Fibroblast of skin of abdomen (primary cell): ENCODE data around the gene TIMM9. TPM values are rescaled to one million over a fixed set of nuclear protein-coding genes. Genes with fewer than 3 reads are reported as not detected.
"Not testable (repeated sequence)": the region's sequence is repeated elsewhere in the genome, so short reads cannot be mapped to it uniquely, and the experiment has no call there.

Experiments
- DNase-seq: peaks from one replicate; pipeline ENCODE4 v3.0.0-alpha.2; 2013
- polyA plus RNA-seq, 2 experiments: library from polyadenylated mRNA; unstranded; fragments of 120-200 nt; gene quantifications; one replicate each; pipeline ENCODE4 v1.2.1, GENCODE V29; 2013; ENCODE audit not compliant: insufficient read length in 2 of 2

Gene TIMM9
- 72.4 TPM for polyA plus RNA-seq (2013, experiment 1 of 2; ENCODE audit: insufficient read length)
- polyA plus RNA-seq (2013, experiment 2 of 2; ENCODE audit: insufficient read length): 72.1 TPM

DNA sequence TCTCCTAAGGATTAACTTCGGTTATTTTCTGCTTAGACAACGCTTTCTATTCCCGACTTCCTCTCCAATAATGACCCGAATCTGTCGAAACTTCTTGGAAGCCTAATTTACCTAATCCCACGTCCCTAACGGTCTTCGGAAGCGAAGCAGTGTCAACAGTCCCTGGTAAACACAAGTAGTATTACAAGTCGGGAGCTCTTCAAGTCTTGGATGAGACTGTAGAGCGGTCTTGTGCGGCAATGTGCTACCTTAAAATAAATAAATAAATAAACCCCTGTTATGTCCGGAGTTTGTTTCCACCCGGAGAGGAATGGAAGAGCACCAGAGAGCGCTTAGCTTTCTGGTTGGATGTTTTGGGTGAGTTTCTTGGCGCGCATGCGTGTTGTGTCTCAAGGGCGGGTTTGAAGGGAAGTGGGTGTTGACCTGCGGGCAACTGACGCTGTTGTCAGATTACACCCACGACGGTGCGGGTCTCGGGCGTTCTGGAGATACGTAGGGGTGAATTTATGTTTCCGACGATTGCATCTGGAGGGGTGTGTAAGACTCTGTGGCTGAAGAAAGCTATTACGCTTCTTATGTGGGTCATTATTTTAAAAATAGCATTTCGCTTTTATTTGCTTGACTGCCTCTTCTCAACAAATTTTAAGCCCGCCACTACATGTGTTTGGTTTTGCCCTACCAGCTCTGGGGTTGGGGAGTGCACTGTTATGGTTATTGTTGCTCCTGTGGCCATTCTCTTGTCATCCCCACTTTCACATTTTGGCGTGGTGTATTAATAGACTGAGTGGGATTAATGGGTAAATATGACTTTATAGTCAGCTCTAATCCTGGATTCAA is at the start of gene TIMM9, which contains the start of gene KIAA0586:
Gene TIMM9 (minus strand): TSS at position 251 of the 837 bp plus-strand sequence. CDS start 15,586 bp downstream, outside the sequence.
Gene KIAA0586 (plus strand): TSS at position 439 of the 837 bp plus-strand sequence. CDS start 546 bp downstream, outside the sequence.
- peak; percentile 99 for DNase-seq

DNA sequence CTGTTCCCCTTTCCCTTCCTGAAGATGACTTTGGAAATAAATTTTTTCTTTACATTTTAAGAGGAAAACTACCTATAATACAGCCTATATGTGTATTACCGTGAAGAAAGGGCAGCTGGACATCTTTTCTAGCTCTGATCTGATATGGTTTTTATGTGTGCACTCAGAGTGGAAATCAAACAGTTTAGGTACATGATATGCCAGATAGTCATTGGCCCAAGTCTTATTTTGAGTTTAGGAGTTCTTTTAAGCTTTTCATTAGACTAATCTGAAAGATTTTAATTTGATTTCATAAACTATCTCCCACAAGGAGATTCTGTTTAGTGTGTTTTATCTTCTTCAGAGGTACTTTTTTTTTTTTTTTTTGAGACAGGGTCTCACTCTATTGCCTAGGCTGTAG is 49.0 kb upstream of the TIMM9 start:
- no peak for DNase-seq

GRCh38 chr14:58469309-58469708 is 42.0 kb upstream of the TIMM9 start:
- no peak for DNase-seq

DNA sequence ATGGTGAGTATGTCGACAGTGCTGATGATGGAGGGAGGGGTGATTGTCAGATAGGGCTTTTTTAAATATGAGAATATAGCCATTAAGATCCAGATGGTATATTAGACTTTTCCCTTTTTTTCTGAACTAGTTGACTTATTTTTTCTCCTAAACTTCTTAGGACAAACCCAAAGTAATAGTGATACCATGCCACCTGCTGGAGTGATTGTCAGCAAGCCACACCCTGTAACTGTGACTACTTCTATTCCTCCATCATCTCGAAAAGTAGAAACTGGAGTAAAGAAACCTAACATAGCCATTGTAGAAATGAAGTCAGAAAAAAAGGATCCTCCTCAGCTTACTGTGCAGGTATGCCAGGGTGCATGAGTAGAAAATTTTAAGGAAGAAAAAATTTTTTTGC is 40.2 kb upstream of the TIMM9 start:
- no peak for DNase-seq

GRCh38 chr14:58466459-58466858 is 39.1 kb upstream of the TIMM9 start:
- no peak for DNase-seq

DNA sequence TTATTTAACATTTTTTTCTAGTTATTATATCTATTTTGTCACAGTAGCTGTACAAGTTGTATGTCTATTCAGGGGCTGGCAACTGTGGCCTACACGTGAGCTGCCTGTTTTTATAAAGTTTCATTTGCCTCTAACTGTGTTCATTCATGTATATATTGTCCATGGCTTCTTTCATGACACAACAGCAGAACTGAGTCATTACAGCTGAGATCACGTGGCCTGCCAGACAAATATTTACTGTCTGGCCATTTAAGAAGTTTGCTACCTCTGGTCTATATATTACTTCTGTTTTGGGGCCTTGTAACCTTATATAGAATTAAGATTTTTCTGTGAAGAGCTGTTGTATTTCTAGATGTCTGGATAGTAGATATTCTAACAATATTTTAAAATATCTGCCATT is 38.1 kb upstream of the TIMM9 start:
- peak; percentile 1 for DNase-seq

GRCh38 chr14:58464652-58465051 is 37.3 kb upstream of the TIMM9 start:
- DNase-seq: no peak

DNA sequence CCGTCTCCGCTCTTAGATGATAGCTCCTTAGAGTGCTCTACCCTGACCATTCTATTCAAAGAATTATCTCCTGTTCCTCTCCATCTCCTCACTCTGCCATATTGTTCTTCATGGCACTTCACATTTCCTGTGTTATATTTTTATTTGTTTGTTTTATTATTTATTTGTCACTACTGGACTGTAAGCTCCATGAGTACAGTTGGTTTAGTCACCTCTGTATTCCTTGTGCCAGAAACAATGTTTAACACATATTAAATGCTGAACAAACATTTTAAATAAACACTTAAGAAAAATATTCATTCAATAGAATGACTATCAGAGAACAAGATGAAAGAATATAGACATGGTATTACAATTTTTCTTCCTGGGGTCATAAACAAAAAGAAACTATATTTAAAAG is 35.8 kb upstream of the TIMM9 start:
- DNase-seq: no peak

GRCh38 chr14:58460772-58461171 is 33.4 kb upstream of the TIMM9 start:
- no peak for DNase-seq

DNA sequence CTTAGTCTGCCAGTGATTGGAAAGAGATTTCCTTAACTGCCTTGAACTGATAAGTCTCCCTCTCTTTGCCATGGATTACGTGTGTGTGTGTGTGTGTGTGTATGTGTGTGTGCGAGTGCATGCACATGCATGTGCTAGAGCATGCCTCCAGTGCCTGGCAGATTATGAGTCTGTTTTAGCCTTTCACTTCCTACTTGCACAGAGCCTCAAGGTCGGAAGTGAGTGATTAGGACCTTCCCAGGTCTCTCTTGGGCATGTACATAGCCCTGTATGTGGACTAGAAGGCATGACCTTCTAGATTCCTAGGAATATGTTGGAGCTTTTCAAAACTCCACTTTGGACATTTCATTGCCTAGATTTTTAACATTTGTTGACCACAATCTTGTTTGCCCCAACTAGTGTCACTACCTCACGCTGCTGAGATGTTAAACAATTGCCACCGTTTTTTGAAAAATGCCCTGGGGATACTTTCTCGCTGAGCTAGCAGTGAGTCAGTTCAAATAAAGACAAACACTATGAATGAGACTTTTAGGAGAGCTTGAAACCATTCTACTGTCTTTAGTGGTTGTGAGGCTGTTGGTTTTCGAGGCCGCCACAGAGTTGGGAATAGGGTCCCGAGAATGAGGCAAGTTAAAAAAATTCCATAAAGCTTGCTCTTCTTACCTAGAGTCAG is 28.4 kb upstream of the TIMM9 start:
- DNase-seq: no peak

DNA sequence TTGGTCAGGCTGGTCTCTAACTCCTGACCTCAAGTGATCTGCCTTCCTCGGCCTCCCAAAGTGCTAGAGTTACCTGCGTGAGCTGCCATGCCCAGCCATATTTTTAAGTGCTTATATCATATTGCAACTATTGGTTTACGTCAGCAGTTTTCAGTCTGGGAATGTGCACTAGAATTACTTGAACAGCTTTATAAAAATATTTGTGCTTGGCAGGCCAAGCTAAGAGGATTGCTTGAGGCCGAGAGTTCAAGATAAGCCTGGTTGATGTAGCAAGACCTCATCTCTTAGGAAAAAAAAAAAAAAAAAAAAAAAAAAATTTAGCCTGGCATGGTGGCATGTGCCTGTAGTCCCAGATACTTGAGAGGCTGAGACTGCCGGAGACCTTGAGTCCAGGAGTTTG is 17.3 kb upstream of the TIMM9 start:
- no peak for DNase-seq

- no peak for DNase-seq
Measured at GRCh38 chr14:58439476-58439875, 12.1 kb upstream of the TIMM9 start.

- DNase-seq: peak; percentile 5
Measured at GRCh38 chr14:58430156-58430555, 2.8 kb upstream of the TIMM9 start.

GRCh38 chr14:58428118-58428683 is 870 bp upstream of the TIMM9 start:
- DNase-seq: peak; percentile 44

DNA sequence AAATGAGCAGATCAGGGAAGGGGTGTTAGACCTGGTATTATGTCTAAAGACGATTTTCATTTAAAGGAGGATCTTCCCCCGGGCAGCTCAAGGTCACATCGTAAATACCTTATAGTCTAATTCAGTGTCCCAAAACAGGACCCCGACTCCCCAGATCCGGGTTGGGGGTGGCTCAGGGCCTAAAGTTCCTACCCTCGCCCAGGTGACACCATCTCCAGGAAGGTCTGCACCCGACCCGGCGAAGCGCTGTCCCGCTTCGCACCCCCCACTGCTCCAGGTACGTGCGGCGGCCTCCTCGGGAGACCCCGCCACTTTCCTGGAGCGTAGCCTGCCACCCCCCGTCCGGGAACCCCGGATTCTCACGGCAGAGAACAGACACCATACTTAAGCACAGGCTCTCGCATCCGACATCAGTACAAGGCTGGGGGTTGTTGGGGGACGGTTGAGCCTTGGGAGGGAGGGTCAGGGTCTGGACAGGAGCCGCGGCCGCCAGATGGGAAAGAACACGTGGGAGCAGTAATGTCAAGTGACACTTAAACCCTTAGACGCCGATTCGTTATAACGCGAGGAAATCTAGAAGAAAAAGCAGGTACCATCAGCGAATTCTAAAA is 556 bp downstream of the TIMM9 start:
- peak; percentile 76 for DNase-seq

DNA sequence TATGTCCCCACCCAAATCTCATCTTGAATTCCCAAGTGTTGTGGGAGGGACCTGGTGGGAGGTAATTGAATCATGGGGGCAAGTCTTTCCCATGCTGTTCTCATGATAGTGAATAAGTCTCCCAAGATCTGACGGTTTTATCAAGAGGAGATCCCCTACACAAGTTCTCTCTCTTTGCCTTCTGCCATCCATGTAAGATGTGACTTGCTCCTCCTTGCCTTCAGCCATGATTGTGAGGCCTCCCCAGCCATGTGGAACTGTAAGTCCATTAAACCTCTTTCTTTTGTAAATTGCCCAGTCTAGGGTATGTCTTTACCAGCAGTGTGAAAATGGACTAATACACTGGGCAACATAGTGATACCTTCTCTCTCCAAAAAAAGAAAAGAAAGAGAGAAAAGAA is 10.4 kb downstream of the TIMM9 start:
- DNase-seq: not testable (repeated sequence)

- DNase-seq: no peak
Measured at GRCh38 chr14:58415636-58416547, 11.4 kb downstream of the TIMM9 start.

DNA sequence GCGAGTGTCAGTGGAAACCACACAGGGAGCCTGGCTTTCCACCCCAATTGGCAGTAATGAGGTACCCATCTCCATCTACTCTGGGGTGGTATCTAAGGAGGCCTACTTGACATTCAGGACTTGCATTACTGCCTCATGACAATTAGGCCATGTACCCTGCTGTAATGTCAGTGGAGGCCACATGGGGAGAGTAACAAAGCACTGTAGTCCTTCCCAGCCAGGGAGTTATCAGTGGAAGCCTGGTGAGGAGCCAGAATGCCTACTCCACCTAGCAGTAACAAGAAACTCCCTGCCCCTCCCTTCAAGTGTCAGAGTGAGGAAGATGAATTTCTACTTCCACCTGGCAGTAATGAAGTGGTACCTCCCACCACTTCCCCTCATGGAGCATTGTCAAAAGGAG is 12.5 kb downstream of the TIMM9 start:
- DNase-seq: no peak

GRCh38 chr14:58408681-58409215 is 18.6 kb downstream of the TIMM9 start:
- DNase-seq: no peak

DNA sequence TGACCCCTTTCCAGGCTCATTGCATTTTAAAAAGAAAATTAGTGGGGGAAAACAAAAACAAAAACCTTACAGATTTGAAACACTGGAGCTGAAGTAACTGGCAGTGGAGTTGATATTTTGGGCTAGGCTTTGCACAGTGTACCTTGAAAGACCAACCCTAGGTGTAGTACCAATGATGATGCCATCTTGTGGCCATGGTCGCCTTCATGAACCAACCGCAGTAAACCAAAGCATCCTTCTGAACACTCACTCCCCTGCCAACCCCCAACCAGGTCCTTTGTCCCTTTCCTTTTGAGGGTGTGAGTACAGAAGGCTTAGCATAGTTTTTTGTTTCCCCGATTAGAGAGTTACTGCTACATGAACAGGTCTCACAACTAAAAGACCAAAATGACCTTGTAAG is 25.7 kb downstream of the TIMM9 start:
- no peak for DNase-seq

- DNase-seq: no peak
Measured at GRCh38 chr14:58398895-58399294, 28.4 kb downstream of the TIMM9 start.

- no peak for DNase-seq
Measured at GRCh38 chr14:58398495-58398894, 28.8 kb downstream of the TIMM9 start.
